ENCODE results near the gene PLSCR1. TPM values are rescaled to one million over a fixed set of nuclear protein-coding genes. Genes with fewer than 3 reads are reported as not detected.

PLSCR1 gene
- total RNA-seq, 2 donors from 2014 or later: 41.0 to 103 TPM

GRCh38 chr3:146471012-146471411, 73.4 kb downstream of the PLSCR1 start:
- Mint-ChIP-seq H3K36me3 (no peaks in the 10 kb centered on the region), H3K27ac (no peak overlapping the region), H3K9me3 (no peaks in the 10 kb centered on the region)
- DNase-seq (ENCODE audit: low spot score in 2 of 2) (no peak), ATAC-seq (no peak)

- DNase-seq (ENCODE audit: low spot score in 2 of 2): no peak
- Mint-ChIP-seq H3K9me3 (no peaks in the 10 kb centered on the region), H3K36me3 (no peaks in the 10 kb centered on the region), H3K27ac (peak overlapping the region in 1 of 2 donors; percentile 85)
- ATAC-seq: no peak
These were observed 73.9 kb downstream of the PLSCR1 start for GRCh38 chr3:146470425-146470990.

GRCh38 chr3:146469150-146470017, 75.0 kb downstream of the PLSCR1 start, which contains the start of gene PLSCR2:
Gene PLSCR2 (minus strand): TSS chr3:146469561. CDS start chr3:146459904, 9,657 bp downstream.
- ATAC-seq (peak; percentile 94 to 96), DNase-seq (ENCODE audit: low spot score in 2 of 2) (peak; percentile 71 to 79)
- H3K9me3 Mint-ChIP-seq: no peaks in the 10 kb centered on the region
- no peaks in the 10 kb centered on the region for H3K36me3 Mint-ChIP-seq
- H3K27ac Mint-ChIP-seq: peak within 1 kb of the TSS; percentile 36 to 85

- Mint-ChIP-seq H3K9me3 (no peaks in the 10 kb centered on the region), H3K27ac (peak overlapping the region in 1 of 2 donors; percentile 85), H3K36me3 (no peaks in the 10 kb centered on the region)
- DNase-seq (ENCODE audit: low spot score in 2 of 2) (no peak), ATAC-seq (no peak)
These were observed 75.7 kb downstream of the PLSCR1 start for GRCh38 chr3:146468671-146469149.

- no peak for ATAC-seq
- H3K27ac Mint-ChIP-seq: no peak overlapping the region
These were observed 76.2 kb downstream of the PLSCR1 start for GRCh38 chr3:146468234-146468633.

GRCh38 chr3:146466604-146467003, 77.8 kb downstream of the PLSCR1 start:
- H3K27ac Mint-ChIP-seq: no peak overlapping the region
- H3K36me3 Mint-ChIP-seq: peaks cover 0 to 5% of the 10 kb centered on the region in 2 donors
- no peaks in the 10 kb centered on the region for H3K9me3 Mint-ChIP-seq
- ATAC-seq (no peak), DNase-seq (ENCODE audit: low spot score in 2 of 2) (no peak)

More at GRCh38 chr3:146468234-146468633, 76.2 kb downstream of the PLSCR1 start:
- no peak for DNase-seq (ENCODE audit: low spot score in 2 of 2)
- Mint-ChIP-seq H3K36me3 (peaks cover 0 to 4% of the 10 kb centered on the region in 2 donors), H3K9me3 (no peaks in the 10 kb centered on the region)

- no peak for ATAC-seq
- no peak for DNase-seq (ENCODE audit: low spot score in 2 of 2)
- peaks cover 0 to 5% of the 10 kb centered on the region in 2 donors for H3K36me3 Mint-ChIP-seq
- no peak overlapping the region for H3K27ac Mint-ChIP-seq
- no peaks in the 10 kb centered on the region for H3K9me3 Mint-ChIP-seq
These were observed 78.5 kb downstream of the PLSCR1 start for GRCh38 chr3:146465693-146466465.

Other genes with a start within 250 kb of the PLSCR1 start
- not detected for gene PLSCR2, start 75.0 kb downstream of the PLSCR1 start, total RNA-seq
- gene PLSCR5, start 60.7 kb upstream of the PLSCR1 start, total RNA-seq: not detected